ENCODE measurements around the gene SSBP1.
"Not testable (repeated sequence)": the region's sequence is repeated elsewhere in the genome, so short reads cannot be mapped to it uniquely, and the experiment has no call there.

SSBP1 gene

DNA sequence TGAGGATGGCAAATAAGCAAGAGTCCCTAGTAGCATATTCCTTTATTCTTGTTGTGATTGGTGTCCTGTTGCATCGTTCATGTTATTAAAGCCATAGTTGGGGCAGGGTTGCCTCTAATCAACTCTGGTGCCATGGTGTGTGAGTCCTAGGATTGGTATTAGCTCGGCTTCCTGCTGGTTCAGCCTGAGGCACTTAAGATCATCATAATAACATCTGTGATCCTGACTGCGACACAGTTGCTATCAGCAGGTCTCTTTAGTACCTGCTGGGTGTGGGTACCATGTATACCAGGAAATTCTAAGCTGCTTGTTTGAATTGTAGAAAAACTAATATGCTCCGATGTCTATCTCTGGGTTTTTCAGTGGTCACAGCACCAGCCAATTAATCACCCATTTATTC lies 28.4 kb upstream of the SSBP1 start:
- peak; percentile 48 for DNase-seq

- no peak for DNase-seq
Measured at GRCh38 chr7:141710301-141710700, 27.9 kb upstream of the SSBP1 start.

- no peak for DNase-seq
Measured at GRCh38 chr7:141712603-141713255, 25.4 kb upstream of the SSBP1 start.

- DNase-seq: no peak
Measured at GRCh38 chr7:141713890-141714289, 24.3 kb upstream of the SSBP1 start.

DNA sequence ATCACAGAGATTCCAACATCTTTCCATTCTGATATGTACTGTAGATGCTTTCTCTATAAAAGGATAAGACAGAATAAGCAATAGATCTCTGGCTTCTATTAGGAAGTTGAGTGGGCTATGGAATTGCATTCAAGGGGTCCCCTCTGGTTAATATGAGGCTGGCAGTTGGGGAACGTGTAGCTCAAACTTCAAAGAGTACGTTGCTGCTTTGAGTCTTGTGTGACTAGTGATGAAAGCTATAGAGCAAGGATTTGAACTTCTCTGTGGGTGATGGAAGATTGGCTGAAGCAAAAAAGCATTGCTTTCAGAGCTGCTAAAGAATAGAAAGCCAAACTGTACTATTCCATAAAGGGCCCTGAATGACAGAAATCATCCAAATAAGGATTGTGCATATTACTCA lies 23.6 kb upstream of the SSBP1 start:
- DNase-seq: no peak

DNA sequence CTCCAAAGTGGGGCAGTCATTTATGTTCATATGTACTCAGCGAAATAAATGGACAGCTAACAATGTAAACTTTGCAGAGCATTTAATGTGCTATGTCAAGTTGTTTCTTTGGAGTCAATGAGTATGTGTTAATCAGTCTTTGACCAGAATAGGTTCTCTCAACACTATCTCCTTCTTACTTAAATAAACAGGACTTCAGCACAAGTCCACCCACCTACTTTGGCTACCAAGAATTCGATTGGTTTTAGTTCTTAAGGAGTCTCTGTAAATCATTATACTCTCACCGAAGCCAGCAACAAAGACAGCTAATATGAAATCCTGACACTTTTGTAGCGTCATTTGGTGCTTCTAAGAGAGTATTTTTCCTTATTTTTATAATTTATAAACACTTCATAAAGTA lies 23.1 kb upstream of the SSBP1 start:
- no peak for DNase-seq

DNA sequence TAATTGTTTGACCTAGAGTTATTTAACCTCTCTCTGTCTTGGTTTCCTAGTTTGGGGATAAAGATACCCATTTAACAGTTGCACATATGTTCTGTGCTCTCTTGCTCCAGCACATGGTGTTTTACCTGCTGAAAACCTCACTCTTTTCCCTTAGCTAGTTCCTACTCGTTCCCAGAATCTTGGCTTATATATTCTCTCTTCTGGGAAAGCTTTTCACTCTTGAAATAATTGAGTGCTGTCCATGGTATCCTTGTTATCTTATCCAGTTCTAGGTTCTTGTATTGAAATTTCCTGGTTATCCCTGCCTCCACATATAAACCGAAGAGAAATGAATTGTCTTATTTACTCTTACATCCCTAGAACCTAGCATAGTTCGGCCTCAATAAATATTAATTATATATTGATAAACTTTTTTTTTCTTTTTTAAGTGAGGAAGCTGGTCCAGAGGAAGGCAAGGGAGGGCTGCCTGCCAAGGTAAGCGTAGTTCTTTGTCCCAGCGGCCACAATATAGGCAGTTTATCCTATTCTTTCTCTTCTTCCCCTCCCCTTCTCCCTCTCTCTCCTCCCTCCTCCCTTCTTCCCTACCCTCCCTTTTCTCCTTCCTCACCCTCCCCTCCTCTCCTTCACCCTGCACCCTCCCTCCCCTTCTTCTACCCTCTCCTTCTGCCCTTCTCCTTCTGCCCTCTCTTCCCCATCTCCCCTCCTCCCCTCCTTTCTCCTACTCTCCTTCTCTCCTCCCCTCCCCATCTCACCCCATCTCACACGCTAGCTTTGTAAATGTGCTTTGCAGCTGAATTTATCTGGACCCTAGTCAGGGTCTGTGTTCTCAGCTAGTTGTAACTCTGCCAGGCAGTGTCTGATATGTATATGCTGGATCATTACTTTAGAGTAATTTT lies 22.1 kb upstream of the SSBP1 start:
- no peak for DNase-seq

- DNase-seq: no peak
Measured at GRCh38 chr7:141717450-141717849, 20.7 kb upstream of the SSBP1 start.

GRCh38 chr7:141722529-141722928 lies 15.6 kb upstream of the SSBP1 start:
- no peak for DNase-seq

- DNase-seq: no peak
Measured at GRCh38 chr7:141729020-141729419, 9.1 kb upstream of the SSBP1 start.

DNA sequence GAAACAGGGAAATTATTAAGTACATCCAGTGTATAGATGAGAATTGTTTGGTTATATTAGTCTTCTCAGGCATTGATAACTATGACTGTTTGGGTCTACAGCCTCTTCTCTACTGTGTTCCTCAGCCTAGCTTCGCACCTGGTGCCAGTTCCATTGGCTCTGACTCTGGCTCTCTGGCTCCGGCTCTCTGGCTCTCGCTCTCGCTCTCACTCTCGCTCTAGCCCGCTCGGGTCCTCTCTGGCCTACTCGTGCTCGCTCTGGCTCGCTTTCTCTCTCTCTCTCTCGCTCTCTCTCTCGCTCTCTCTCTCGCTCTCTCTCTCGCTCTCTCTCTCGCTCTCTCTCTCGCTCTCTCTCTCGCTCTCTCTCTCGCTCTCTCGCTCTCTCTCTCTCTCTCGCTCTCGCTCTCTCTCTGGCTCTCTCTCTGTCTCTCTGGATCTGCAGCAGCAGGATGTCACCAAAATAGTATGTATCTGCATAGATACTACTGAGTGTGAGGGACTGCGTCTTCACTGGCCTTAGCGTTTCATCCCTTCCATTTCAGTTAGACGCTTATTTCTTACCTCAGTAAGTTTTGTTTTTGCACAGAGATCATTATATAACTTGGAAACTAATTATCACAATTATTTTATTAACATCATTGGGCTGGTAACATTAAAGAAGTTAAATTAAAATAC lies 6.5 kb upstream of the SSBP1 start:
- no peak for DNase-seq

GRCh38 chr7:141737118-141737835 lies 881 bp upstream of the SSBP1 start:
- no peak for DNase-seq

DNA sequence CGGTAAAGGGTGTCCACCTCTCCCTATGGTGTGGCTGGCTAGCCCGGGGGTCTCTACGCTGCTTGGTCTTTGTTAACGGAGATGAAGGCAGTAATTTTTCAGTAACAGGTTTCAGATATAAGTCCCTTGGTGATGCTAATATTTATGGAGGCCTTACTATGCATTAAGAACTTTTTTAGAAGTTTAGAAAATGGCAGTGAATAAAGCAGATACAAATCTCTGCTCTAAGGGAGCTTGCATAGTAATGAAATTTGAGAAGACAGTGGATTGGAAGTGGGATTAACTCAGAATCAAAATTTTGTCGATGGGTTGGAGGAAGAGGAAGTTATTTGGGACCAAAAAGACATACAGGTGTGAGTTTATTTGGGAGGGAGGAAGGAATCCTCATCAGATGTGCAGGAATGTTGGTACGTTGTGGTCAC lies 445 bp downstream of the SSBP1 start:
- no peak for DNase-seq

GRCh38 chr7:141739250-141739649 lies 1.1 kb downstream of the SSBP1 start:
- DNase-seq: no peak

DNA sequence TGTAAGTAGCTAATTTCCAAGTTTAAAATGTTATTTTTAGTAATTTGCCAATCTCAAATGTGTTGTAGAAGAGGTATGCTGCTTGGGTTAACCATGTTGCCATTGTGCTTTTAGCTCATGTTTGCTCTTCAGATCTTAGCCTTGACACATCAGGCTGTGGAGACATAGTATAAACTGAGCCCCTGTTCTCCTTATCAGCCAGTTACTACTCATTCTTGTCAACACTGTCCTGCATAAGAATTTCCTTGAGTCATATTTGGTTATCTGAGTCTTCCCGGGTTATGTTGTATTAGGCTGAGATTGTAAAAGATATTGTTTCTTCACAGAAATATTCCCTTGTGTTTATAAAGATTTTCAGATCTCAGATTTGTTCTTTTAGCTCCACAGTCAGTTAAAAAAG lies 4.1 kb downstream of the SSBP1 start:
- DNase-seq: no peak

DNA sequence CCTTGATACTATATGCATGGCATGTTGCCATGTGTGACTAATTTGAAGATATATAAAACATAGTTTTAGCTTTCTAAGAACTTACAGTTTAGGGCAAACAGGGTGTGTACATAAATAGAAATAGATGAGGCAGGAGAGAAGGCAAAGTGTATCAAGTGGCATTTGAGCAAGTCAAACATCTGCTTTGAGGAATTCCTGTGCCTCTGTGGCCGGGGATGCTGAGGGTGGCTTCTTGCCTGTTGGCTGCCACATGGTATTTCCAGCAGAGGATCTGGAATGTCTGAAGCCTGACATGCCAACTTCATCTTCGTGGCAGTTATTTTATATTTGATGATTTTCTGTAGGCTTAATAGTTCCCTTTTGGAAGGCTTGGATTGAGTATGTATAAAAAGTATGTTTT lies 6.0 kb downstream of the SSBP1 start:
- DNase-seq: no peak

DNA sequence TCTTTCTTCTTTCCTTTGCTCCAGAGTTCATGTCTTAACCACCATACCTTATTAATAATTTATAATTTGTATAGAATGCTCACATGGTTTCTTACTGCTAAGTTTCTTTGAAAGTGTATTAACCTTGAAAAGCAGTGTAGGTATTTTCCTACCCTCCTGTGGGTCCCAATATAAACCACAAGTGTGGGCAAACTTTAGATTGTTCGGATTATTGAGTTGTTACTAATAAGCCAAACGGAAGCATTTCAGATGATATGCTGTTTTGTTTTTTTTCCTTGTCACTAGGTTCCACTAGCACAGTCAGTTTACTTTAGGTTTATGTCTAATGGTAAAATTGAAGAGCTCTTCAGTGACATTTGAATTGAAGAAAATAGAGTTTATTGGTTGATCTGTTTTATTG lies 10.2 kb downstream of the SSBP1 start:
- no peak for DNase-seq

DNA sequence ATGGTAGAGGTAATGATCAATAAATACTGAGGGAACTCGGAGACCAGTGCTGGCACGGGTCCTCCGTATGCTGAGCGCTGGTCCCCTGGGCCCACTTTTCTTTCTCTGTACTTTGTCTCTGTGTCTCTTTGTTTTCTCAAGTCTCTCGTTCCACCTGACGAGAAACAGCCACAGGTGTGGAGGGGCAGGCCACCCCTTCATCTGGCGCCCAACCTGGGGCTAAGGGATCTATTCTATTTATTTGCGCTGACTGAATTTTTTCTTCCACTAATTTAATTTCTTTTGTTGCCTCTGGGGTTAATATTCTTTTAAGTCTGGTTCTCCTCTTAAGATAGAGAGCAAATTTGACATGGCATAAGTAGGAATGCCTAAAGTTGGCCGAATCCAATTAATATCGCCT lies 13.7 kb downstream of the SSBP1 start:
- not testable (repeated sequence) for DNase-seq

GRCh38 chr7:141752634-141753033 lies 14.5 kb downstream of the SSBP1 start:
- no peak for DNase-seq

GRCh38 chr7:141754939-141755338 lies 16.8 kb downstream of the SSBP1 start:
- no peak for DNase-seq

DNA sequence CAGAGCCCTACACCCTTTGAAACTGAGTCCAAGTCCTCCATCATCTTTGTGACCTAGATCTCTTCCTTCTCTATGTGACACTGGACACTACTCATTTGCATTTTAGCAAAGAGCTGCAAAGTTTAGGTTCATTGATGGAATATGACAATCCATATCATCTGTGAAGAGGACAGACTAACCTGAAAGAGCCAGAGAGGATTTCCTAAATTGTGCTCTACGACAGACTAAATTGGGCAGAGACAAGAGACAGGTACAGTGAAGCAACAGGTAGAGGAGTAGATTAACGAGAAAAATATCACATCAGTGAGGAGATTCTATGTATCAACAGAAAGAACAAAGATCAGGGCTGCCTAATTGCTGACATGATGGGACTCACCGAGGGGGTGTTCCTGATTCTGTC lies 25.6 kb downstream of the SSBP1 start, which contains the start of gene TAS2R3:
TSS of gene TAS2R3 (plus strand) at position 301 of the 400 bp plus-strand sequence. CDS start at position 363, 62 bp downstream.
- no peak for DNase-seq

DNA sequence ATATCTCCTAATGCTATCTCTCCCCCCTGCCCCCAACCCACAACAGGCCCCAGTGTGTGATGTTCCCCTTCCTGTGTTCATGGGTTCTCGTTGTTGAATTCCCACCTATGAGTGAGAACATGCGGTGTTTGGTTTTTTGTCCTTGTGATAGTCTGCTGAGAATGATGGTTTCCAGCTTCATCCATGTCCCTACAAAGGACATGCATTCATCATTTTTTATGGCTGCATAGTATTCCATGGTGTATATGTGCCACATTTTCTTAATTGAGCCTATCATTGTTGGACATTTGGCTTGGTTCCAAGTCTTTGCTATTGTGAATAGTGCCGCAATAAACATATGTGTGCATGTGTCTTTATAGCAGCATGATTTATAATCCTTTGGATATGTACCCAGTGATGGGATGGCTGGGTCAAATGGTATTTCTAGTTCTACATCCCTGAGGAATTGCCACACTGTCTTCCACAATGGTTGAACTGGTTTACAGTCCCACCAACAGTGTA lies 32.0 kb downstream of the SSBP1 start:
- DNase-seq: not testable (repeated sequence)

DNA sequence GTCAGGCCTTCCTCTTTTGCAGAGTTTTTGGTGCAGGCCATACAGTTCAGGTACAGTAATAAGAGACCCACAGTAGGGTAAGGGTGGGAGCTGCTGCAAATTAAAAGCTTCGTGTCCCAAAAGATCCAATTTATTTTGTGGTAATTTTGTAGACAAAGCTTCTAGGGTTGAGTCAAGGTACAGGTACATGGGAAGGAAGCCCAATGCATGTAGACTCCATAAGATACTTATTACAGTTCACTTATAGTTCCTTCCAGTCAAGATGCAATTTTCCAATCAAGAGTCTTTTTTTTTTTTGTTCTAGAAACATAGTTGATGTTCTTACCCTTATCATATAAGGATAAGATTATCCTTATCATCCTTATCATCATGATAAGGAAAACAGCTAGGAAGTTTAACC lies 38.2 kb downstream of the SSBP1 start, which contains the start of gene TAS2R4:
TSS of gene TAS2R4 (plus strand) at position 301 of the 400 bp plus-strand sequence. CDS start 1,815 bp downstream, outside the sequence.
- DNase-seq: no peak
